Measurements from ENCODE around the gene CDH2.

DNA sequence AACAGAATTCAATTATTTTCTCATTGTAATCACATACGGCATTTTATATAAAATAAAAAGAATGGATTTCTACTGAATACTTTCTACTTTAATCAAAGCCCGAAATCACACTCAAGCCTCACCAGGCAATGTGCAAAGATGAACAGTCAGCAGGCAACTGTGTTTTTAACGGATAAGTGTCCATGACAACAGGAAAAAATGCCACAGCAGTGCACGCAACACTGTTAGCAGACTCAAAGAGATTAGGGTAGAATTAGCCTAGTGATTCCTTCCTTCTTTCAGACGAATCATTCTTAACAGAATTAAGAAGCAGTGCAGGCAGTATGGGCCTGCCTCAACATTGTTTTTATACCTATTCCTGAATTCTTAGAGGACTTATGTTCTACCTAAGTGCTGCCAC lies 135.6 kb downstream of the CDH2 start:
- TF ChIP-seq, protein P1, sequence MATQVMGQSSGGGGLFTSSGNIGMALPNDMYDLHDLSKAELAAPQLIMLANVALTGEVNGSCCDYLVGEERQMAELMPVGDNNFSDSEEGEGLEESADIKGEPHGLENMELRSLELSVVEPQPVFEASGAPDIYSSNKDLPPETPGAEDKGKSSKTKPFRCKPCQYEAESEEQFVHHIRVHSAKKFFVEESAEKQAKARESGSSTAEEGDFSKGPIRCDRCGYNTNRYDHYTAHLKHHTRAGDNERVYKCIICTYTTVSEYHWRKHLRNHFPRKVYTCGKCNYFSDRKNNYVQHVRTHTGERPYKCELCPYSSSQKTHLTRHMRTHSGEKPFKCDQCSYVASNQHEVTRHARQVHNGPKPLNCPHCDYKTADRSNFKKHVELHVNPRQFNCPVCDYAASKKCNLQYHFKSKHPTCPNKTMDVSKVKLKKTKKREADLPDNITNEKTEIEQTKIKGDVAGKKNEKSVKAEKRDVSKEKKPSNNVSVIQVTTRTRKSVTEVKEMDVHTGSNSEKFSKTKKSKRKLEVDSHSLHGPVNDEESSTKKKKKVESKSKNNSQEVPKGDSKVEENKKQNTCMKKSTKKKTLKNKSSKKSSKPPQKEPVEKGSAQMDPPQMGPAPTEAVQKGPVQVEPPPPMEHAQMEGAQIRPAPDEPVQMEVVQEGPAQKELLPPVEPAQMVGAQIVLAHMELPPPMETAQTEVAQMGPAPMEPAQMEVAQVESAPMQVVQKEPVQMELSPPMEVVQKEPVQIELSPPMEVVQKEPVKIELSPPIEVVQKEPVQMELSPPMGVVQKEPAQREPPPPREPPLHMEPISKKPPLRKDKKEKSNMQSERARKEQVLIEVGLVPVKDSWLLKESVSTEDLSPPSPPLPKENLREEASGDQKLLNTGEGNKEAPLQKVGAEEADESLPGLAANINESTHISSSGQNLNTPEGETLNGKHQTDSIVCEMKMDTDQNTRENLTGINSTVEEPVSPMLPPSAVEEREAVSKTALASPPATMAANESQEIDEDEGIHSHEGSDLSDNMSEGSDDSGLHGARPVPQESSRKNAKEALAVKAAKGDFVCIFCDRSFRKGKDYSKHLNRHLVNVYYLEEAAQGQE (IDR thresholded peaks at IDR 0.05), result no peak
- TF ChIP-seq, protein P2, sequence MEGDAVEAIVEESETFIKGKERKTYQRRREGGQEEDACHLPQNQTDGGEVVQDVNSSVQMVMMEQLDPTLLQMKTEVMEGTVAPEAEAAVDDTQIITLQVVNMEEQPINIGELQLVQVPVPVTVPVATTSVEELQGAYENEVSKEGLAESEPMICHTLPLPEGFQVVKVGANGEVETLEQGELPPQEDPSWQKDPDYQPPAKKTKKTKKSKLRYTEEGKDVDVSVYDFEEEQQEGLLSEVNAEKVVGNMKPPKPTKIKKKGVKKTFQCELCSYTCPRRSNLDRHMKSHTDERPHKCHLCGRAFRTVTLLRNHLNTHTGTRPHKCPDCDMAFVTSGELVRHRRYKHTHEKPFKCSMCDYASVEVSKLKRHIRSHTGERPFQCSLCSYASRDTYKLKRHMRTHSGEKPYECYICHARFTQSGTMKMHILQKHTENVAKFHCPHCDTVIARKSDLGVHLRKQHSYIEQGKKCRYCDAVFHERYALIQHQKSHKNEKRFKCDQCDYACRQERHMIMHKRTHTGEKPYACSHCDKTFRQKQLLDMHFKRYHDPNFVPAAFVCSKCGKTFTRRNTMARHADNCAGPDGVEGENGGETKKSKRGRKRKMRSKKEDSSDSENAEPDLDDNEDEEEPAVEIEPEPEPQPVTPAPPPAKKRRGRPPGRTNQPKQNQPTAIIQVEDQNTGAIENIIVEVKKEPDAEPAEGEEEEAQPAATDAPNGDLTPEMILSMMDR (IDR thresholded peaks at IDR 0.05; ENCODE audit: low read depth, low read length, missing input control), result no peak
- TF ChIP-seq YY1 (IDR thresholded peaks at IDR 0.05) (no peak), RXRA (IDR thresholded peaks at IDR 0.05) (no peak), SP1 (IDR thresholded peaks at IDR 0.05) (no peak), RAD21 (IDR thresholded peaks at IDR 0.05) (no peak), TAF1 (conservative IDR thresholded peaks at IDR 0.05) (no peak)
- TF ChIP-seq, protein P3, sequence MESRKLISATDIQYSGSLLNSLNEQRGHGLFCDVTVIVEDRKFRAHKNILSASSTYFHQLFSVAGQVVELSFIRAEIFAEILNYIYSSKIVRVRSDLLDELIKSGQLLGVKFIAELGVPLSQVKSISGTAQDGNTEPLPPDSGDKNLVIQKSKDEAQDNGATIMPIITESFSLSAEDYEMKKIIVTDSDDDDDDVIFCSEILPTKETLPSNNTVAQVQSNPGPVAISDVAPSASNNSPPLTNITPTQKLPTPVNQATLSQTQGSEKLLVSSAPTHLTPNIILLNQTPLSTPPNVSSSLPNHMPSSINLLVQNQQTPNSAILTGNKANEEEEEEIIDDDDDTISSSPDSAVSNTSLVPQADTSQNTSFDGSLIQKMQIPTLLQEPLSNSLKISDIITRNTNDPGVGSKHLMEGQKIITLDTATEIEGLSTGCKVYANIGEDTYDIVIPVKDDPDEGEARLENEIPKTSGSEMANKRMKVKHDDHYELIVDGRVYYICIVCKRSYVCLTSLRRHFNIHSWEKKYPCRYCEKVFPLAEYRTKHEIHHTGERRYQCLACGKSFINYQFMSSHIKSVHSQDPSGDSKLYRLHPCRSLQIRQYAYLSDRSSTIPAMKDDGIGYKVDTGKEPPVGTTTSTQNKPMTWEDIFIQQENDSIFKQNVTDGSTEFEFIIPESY (IDR thresholded peaks at IDR 0.05), result no peak
- TF ChIP-seq, protein P4, sequence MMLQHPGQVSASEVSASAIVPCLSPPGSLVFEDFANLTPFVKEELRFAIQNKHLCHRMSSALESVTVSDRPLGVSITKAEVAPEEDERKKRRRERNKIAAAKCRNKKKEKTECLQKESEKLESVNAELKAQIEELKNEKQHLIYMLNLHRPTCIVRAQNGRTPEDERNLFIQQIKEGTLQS (IDR thresholded peaks at IDR 0.05), result no peak
- TF ChIP-seq, protein P5, sequence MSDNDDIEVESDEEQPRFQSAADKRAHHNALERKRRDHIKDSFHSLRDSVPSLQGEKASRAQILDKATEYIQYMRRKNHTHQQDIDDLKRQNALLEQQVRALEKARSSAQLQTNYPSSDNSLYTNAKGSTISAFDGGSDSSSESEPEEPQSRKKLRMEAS (IDR thresholded peaks at IDR 0.05), result no peak
